GM18867 (cell line): ENCODE data around the gene GNAI3.

Experiments
- ATAC-seq: cut with Tn5 transposase; IDR thresholded peaks from one replicate; pipeline ENCODE4 v1.9.1; 2021; ENCODE audit warnings: mild to moderate bottlenecking, moderate library complexity; ENCODE audit not compliant: unreplicated experiment

Gene GNAI3

GRCh38 chr1:109523706-109524105, 24.7 kb upstream of the GNAI3 start:
- no peak for ATAC-seq

GRCh38 chr1:109527098-109527811, 21.2 kb upstream of the GNAI3 start:
- peak; percentile 57 for ATAC-seq

- no peak for ATAC-seq
Measured at GRCh38 chr1:109527846-109528695, 20.3 kb upstream of the GNAI3 start.

GRCh38 chr1:109528712-109529111, 19.7 kb upstream of the GNAI3 start:
- no peak for ATAC-seq

GRCh38 chr1:109529881-109530456, 18.4 kb upstream of the GNAI3 start:
- no peak for ATAC-seq

GRCh38 chr1:109530457-109531087, 17.8 kb upstream of the GNAI3 start:
- no peak for ATAC-seq

- ATAC-seq = no peak
Measured at GRCh38 chr1:109531380-109531779, 17.0 kb upstream of the GNAI3 start.

- ATAC-seq = no peak
Measured at GRCh38 chr1:109531826-109532364, 16.5 kb upstream of the GNAI3 start.

GRCh38 chr1:109532365-109533136, 15.9 kb upstream of the GNAI3 start:
- ATAC-seq = peak; percentile 75

- ATAC-seq = no peak
Measured at GRCh38 chr1:109534307-109534858, 14.0 kb upstream of the GNAI3 start.

- no peak for ATAC-seq
Measured at GRCh38 chr1:109535481-109535880, 12.9 kb upstream of the GNAI3 start.

- ATAC-seq = no peak
Measured at GRCh38 chr1:109535971-109536491, 12.4 kb upstream of the GNAI3 start.

GRCh38 chr1:109537450-109538178, 10.8 kb upstream of the GNAI3 start:
- ATAC-seq = no peak

GRCh38 chr1:109538827-109539555, 9.4 kb upstream of the GNAI3 start:
- no peak for ATAC-seq

GRCh38 chr1:109539676-109540075, 8.7 kb upstream of the GNAI3 start, which contains the start of gene GPR61:
TSS of gene GPR61 (plus strand) at chr1:109539872. CDS start at chr1:109543023, 3,151 bp downstream.
- ATAC-seq = no peak

- ATAC-seq = no peak
Measured at GRCh38 chr1:109541102-109541501, 7.3 kb upstream of the GNAI3 start.

GRCh38 chr1:109542657-109543056, 5.8 kb upstream of the GNAI3 start:
- ATAC-seq = no peak

GRCh38 chr1:109543283-109543987, 5.0 kb upstream of the GNAI3 start:
- no peak for ATAC-seq
